ENCODE measurements around the gene TAF1B. TPM values are rescaled to one million over a fixed set of nuclear protein-coding genes. Genes with fewer than 3 reads are reported as not detected.

TAF1B gene
- total RNA-seq (2014; rRNA removed; shearing (Covaris generic)) = 26.9 and 35.9 TPM in 2 replicates
- polyA plus RNA-seq (2015; cell fraction: cytosol; rRNA removed) = 20.3 and 21.6 TPM in 2 replicates
- 21.0 and 22.9 TPM in 2 replicates for polyA plus RNA-seq (2015; cell fraction: nucleus; rRNA removed)

DNA sequence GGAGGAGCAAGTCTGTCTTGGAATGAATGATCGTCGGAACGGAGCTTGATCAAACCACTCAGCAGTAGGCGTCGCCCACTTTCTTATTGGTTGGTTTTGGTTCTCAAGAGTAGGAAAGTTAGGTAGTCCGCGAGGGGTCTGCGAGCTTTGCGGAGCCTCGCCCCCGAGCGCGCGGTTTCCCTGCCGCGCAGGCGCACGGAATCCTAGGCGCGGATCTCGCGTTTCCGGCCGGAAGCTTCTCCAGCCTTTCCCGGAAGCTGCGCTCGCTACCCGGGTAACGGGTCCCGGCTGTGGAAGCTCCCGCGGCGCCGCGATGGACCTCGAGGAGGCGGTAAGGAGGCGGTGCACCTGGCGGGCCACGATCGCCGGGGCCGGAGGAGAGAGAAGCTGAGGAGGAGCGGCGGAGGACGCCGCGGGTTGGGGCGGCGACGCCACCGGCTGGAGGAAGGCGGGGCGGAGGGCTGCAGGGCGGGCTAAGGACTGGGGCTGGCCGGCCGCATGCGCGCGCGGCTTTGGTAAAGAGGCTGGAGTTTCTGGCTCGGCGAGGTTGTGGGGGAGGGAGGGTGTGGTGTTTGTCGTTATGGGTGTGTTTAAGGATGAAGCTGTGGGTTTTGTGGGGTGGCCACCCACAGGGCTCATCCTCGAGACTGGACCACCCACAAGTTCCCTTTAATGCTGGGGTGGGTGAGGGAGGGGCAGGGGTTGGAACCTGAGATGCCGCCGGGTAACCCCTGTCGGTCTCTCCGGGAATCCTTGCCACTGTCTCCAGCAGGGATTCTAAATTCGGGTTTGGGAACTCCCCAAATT, at the start of gene TAF1B:
Gene TAF1B (plus strand): TSS at position 246 of the 807 bp plus-strand sequence. CDS start 68 bp downstream, at position 314.
- DNase-seq (ENCODE audit: low read depth) = peak; percentile 98

DNA sequence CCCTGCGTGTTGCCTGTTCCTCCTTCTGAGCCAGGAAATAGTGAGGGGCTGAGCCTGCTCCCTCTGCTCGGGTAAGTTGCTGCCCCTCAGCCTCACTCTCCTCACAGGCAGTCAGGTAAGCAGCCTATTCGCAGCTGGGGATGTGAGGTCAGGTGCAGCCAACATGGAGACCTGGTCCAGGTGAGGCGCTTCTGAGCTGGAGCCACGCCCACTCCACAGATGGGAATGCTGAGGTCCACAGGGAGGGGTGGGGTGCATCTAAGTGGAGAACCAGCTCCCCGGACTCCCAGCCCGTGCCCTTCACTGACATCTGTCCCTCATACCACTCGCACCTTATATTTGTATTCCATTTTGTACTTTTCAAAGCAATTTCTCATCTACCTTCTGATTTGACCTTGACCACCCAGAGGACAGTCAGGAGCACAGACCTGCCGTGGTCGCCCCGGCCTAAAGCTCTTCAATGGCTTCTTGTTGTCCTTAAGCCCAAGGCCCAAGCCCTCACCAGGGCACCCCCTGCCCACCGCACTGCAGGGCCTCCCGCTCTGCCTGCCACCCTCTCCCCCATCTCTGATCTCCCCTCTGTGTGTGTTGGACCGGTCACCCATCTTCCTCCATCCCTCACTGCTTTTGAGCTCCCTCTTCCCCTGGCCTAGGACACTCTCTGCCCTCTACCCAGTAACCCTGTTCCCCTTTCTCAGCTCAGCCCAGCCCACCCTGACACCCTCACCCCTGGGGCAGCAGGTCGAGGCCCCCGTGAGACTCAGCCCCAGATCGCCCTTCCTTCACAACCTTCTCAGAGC, 49.2 kb upstream of the TAF1B start:
- no peak for DNase-seq (ENCODE audit: low read depth)

DNA sequence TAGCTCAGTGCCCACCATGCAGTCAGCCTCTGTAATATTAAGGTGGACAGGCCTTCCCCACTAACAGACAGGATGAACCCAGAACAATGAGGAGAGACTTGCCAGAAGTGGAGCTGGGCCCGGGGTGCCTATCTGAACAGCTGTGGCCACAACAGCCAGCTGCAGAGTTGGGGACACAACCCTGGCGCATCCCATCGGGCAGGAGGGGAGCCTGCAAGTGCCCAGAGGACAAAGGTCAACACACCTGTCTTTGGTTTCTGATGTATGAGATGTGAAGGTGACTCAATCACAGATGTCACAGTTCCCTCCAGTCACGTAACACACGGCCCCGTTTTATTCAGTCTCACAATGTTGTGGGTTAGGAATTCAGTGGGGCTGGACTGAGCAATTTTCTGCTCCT, 48.2 kb upstream of the TAF1B start:
- DNase-seq (ENCODE audit: low read depth) = no peak

DNA sequence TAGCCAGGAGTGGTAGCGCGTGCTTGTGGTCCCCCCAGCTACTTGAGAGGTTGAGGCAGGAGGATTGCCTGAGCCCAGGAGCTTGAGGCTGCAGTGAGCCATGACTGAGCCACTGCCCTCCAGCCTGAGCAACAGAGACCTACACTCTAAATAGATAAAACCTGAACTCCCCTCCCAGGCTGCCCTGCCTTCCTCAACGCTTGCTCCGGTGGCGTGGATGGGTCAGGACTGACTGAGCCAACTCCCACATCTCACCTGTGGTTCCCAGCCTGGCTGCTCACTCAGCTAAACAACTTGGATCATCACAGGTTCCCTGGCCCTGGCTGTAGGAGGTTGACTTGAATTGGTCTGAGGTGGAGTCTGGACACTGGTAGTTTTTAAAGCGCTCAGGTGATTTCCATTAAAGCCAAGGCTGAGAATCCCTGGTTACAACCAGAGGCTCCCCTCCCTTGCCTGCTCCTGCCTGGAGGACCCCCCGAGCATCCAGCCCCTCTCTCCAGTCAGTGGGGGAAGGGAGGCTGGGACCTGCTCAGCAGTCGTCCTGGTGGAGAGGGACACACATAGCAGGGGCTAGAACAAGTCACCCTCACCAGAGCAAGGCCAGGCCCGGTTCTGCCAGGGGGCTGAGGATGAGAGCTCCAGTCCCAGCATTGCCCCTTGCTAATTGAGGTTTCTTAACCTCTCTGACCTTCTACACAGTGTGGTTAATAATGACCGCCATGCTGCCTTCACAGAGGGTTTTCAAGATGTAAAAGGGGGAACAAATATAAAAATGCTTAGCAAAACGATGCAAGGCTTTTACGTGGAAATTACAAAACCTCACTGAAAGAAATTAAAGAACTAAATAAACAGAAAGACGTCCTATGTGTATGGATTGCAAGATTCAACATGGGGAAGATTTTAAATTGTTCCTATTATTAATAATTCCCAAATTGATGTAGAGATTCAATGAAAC, 46.9 kb upstream of the TAF1B start:
- DNase-seq (ENCODE audit: low read depth) = no peak

DNA sequence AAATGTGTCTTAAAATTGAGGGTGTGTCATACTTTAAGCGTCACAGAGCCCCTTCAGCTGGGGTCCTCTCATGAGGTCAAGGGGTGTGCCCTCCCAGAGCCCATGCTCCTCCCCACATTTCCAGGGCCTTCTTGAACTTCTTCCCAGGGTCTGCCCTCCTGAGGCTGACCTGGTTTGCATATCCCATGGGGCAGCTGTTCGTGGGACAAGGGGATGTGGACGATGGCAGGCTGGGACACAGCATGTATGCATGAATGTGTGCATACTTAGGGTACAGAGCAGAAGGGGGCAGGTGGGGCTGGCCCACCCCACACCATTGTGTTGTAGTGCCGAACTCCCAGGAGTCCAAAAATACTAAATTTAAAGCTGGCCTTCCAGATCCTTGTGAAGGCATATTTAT, 46.2 kb upstream of the TAF1B start:
- DNase-seq (ENCODE audit: low read depth) = no peak

DNA sequence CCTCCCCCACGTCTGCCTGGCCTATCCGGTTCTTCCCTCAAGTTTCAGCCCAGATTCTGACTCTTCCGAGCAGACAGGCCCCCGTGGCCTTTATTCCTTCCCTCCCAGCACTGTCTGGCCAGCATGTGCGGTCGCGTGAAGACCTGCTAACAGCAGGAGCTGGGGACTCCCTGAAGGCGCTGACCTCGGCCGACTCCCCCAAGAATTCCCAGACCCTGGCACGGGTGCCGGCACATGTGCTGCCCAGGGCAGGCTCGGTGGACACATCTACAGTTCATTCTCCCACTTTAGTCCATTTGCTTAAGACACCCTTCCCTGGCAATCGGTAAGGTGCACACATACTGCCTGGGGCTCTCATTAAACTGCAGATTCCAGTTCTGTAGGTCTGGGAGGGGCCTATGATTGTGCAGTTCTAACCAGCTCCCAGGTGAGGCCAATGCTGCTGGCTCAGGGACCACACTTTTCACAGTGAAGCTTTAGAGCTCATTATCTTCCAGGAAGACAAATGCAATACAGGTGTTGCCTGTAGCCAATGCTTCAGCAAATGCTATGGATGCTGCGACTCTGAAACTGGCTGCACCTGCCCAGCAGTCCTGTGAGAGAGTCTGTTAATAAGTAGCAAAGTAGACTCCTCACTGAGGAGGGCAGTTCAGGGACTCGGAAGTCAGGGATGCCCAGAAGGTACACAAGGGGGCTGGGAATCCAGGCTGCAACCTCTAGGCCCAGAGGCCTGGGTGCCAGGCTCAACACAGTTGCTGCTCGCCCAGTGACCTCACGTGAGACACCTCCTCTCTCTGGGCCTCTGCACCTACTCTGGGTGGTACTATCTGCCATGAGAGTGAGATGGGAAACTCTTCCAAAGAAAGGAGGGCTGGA, 45.4 kb upstream of the TAF1B start:
- no peak for DNase-seq (ENCODE audit: low read depth)

DNA sequence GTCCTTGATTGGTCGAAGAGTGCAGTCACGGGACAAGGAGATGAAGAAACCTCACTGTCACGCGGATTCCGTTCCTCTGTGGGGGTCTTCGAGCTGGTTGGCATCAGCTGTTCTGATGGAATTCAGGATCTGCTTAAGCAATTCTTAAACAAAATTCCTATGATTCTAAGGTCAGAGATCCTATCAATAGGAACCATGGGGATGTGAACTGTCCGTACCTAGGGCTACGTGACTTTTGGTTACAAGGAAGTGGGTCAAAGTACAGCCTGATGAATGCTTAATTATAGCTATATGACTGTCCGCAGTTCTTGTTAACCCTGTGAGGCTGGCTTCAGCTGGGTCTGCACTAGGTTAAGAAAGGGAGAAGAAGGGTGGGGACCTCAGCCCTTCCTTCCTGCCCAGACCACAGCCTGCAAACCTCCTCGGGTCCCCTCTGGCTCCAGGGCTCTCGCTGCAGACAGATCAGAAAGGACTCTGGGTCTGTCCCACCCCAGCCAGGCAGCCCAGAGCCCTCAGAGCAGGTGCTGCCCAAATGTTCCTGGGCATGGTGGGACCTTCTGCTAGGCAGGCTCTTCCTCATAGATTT, 44.2 kb upstream of the TAF1B start:
- no peak for DNase-seq (ENCODE audit: low read depth)

DNA sequence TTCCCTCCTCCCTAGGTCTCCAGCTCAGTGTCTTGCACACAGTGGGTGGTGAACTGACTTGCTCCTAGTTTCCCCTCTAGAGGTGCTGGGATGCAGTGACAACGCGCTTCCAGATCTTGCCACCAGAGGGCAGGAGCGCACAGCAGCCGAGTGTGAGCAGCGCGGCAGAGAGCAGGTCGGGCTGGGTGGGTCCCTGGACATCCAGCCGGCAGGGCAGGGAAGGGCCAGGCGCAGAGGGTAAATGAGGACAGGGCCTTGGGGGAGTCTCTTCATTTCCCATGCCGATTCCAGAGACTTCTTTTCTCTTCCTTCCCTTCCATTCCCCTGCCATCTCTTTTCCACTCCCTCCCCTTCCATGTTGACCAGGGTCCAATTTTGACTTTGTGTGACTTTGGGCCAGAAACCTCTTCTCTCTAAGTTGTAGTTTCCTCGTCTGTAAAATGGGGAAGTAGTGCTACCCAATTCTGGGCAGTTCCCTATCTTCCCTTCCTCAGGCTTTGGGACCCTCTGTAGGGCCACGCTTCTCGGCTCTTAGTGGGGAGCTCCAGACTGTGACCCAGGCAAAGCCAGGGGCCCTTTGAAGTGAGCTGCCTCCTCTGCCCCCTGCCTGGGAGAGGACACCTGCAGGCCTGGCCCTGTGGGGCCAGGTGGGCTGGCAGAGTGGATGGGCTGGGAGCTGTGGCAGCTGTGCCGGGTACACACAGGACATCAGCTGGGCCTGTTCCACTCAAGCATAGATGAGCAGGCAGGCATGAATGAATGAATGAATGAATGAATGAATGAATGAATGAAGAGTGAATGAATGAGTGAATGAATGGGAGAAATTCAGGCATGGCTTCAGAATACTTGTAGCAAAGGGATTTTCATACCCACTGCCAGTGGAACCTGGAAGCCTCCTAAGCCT, 43.3 kb upstream of the TAF1B start:
- peak; percentile 86 for DNase-seq (ENCODE audit: low read depth)

DNA sequence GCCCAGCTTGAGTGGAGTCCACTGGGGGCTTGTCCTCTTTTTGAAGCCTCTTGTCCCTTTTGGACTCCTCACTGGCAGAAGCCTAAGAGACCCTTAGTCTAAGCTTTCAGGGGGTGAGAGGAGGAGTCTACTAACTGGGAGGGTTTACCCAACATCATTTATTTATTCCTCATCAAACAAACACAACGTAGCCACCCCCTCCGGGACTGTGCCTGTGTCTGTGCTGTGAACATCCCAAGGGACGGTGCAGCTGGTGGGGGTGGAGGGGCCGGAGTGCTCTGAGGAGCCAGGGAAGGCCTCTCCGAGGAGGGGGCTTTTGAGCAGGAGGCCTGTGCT, 42.7 kb upstream of the TAF1B start:
- no peak for DNase-seq (ENCODE audit: low read depth)

DNA sequence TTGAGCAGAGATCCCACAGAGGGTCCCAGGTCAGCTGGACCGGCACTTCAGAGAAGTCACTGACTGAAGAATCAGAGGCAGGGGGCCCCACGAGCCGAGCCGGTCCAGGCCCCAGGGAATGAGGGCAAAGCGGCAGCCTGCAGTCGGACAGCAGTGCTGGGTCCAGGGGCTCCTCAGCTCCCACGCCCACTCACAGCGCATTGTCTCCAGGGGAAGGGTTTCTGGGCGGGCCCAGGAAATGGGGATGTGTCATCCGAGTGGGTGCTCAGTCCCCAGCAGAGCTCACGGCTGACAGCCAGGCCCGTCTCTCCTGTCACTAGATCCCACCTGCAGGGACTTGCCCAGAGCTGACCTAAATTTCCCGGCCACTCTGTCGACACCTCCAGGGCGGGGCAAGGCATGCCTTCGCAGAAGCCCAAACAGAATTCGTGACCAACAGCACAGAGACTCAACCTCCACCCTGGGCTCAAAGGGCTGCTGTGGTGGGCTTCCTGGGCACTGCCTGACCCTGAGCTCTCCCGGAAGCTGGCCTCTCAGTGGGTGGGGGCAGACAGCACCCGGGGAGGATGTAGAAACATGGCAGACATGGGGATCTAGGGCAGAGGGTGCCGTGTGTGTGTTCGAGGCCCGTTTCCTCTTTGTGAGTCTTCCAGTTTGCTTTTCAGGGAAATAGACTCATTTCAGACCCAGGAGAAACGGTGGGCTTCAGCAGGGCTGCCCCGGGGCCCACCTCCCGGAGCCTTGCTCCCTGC, 42.1 kb upstream of the TAF1B start:
- peak; percentile 39 for DNase-seq (ENCODE audit: low read depth)

DNA sequence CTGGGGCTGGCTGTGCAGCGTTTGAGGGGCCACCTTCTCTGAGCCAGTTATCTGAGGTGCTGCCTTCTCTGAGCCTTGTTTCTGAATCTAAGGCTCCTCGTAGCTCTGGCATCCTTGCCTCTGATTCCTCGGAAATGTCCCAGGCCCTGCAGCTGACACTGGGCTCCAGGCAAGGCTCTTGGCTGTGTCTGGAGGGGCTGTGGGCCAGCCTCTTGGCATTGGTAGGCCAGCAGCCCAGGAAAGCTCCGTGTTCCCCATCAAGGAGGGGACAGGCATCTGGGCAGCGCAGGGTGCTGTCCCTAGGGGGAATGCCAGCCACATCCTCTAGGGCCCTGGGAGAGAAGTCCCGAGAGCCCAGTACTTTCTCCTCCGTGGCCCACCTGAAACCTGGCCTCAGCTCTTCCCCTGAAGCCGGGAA, 40.7 kb upstream of the TAF1B start:
- no peak for DNase-seq (ENCODE audit: low read depth)

DNA sequence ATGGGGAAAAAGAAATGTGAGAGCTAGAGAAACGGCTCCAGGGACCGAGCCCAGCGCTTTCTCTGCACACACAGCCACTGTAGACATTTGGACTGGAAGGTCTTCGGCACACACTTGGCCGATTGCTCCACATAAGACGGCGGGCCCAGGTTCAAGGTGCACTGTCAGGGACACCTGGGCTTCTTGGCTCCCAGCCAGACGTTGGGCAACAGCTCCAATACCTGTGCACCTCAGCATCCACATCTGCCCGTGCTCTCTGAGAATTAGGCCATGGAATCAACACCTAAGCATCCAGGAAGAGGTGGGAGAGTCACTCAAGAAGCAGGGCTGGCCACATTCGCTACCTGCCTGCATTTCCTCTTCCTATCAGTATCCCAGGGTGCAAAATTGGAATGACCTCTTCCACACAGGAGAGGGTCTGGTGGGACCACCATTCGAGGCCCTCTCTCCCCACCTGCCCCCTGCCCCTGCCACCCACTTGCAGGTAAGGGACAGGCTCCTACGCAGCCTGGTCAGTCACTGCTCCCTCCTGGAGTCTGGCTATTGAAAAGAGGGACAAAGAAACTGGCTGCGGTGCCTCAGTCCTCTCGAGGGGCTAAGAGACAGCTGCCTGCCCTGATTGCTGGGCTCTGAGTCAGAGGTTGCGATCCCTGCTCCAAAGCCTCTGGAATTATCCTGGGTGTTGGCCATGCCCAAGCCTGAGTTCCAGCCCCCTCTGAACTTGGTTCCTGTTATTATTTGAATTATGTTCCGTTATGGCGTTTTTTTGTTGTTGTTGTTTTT, 40.1 kb upstream of the TAF1B start:
- DNase-seq (ENCODE audit: low read depth) = no peak

DNA sequence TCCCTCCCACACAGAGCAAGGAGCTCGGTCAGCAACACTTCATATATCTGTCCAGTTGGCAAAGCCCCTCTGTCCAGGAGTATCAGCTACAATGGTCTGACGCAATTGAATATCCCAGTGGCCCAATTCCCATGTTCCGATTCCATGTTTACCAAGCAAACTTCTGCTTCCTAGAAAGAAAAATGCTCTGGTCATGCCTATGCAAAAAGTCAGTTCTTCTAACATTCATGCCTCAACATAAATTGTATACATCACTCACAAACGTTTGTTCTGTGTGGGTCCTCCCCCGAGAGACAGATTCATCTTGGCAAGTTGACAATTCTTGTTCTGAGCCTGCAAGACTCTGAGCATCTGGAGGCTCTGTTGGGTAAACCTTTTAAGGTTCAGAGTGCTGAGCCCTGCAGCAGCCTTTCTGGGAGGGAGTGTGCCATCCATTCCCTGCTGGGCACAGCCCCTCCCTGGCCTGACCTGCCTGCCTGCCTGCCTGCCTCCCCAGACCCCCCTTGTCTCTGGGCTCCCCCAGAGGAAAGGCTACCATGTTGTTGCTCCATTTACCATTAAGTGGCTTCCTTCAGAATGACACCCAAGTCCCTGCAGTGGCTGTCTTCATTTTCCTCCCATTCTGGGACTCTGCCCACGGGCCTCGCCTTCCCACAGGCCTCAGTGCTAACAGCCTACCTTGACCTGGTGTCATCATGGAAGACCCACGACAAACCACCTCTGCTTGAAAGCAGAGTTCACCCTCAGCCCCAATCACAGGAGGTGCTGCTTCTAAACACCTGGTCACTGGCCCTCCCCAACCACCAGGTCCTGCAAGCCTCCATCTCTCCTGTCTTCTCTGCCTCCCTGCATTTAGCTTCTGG, 37.6 kb upstream of the TAF1B start:
- DNase-seq (ENCODE audit: low read depth) = no peak

DNA sequence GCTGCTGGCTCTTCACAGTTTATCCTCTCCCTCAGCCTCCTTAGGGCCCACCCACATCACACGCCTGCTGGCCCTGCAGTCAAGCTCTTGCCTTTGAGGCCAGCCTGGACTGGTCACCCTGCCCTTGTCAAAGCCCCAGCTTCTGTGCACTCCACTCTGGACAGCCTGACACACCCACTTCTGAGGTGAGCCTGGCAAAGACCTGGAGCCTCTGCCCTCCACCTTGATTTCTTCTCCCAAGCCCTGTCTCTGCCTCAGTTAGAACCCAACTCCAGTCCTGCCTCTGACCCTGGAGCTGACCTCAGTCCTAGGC, 37.0 kb upstream of the TAF1B start:
- no peak for DNase-seq (ENCODE audit: low read depth)

DNA sequence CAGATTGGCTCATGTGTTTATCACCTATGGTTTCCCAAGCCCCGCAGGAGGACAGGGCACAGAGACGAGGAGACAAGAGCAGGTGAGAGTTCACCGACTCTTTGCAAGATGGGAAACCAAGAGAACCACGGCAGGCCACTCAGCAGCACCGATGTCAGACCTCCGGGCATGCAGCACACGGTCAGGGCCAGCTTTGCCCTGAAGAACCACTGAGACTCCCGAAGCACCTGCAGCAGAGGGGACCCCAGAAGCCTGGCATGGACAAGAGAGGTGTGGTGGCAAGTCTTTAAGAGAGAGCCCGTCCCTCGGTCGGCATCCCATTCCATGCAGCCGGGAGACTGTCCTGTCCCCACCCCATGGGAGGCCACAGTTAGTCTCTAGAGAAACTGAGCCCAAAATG, 36.6 kb upstream of the TAF1B start:
- DNase-seq (ENCODE audit: low read depth) = no peak

DNA sequence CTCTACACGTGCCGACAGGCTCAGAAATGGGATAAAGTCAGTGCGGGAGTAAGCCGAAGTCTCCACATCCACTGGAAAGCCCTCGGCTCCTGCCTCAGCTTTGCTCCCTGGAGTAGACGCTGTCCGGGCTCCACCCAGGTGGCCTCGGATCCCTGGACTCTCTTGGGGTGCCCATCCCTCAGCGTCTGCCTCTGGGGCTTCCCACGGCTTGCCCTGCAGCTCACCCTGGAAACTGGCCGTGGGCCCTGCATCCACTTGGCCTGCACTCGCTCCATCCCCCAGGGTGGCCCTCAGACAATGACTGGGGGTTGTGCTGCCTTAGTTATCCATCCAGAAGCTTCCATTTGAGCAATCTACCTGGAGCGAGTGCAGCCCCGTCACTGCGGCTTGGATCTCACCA, 36.2 kb upstream of the TAF1B start:
- no peak for DNase-seq (ENCODE audit: low read depth)
